Type B pancreatic cell (in vitro differentiated cells): ENCODE results near the gene SMAD5. TPM values are rescaled to one million over a fixed set of nuclear protein-coding genes. Genes with fewer than 3 reads are reported as not detected.

Source experiments
- DNase-seq: peaks from one replicate; pipeline ENCODE4 v3.0.0; 2021; ENCODE audit warnings: mixed read lengths; ENCODE audit not compliant: unreplicated experiment; ENCODE audit errors: extremely low spot score
- H3K27ac Mint-ChIP-seq: 2 replicates; pipeline ENCODE4 v1.8.0; 2021; ENCODE audit warnings: mild to moderate bottlenecking, mixed read lengths
- H3K27me3 Mint-ChIP-seq: 2 replicates; pipeline ENCODE4 v1.8.0; 2021; ENCODE audit warnings: mixed read lengths
- H3K36me3 Mint-ChIP-seq: 2 replicates; pipeline ENCODE4 v1.8.0; 2021; ENCODE audit warnings: mixed read lengths
- H3K4me1 Mint-ChIP-seq: one replicate; pipeline ENCODE4 v1.8.0; 2021; ENCODE audit warnings: mixed read lengths; ENCODE audit not compliant: unreplicated experiment
- H3K4me3 Mint-ChIP-seq: 2 replicates; pipeline ENCODE4 v1.8.0; 2021; ENCODE audit warnings: mild to moderate bottlenecking, mixed read lengths
- H3K9me3 Mint-ChIP-seq: 2 replicates; pipeline ENCODE4 v1.8.0; 2021; ENCODE audit warnings: mixed read lengths
- total RNA-seq: library from RNA; stranded (reverse); gene quantifications from 2 replicates; pipeline ENCODE4 v1.2.1, GENCODE V29; 2021; ENCODE audit warnings: low replicate concordance
- TF ChIP-seq, protein P1 (sequence below): fragments of 200-600 bp; sonication (generic); conservative IDR thresholded peaks from 2 replicates; pipeline ENCODE4 v1.5.0; 2021; ENCODE audit warnings: antibody characterized with exemption, mild to moderate bottlenecking

Gene SMAD5
- total RNA-seq, 1 donor from 2014 or later = 80.0 TPM

DNA sequence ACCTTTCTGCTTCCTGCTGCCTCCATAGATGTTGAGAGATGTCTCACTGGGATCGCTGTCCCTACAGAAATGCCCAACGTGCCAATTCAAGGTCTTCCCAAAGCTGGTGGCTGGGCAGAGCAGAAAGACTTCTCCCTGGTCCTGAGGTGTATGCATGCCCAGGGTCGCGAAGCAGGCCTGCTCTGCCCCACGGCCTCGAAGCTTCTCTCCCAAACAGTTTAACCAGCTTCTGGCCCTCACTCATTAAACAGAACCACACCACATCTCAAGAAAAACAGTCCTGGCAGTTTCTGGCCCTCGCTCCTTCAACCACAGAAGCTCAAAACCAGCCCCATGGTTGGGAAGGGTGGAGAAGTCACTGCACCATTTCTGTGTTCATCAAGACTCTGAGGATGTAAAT lies 75.0 kb downstream of the SMAD5 start:
- peaks cover 8% of the 10 kb centered on the region for H3K4me1 Mint-ChIP-seq
- no peaks in the 10 kb centered on the region for H3K36me3 Mint-ChIP-seq
- peaks cover 37% of the 10 kb centered on the region for H3K27me3 Mint-ChIP-seq
- TF ChIP-seq, protein P1, sequence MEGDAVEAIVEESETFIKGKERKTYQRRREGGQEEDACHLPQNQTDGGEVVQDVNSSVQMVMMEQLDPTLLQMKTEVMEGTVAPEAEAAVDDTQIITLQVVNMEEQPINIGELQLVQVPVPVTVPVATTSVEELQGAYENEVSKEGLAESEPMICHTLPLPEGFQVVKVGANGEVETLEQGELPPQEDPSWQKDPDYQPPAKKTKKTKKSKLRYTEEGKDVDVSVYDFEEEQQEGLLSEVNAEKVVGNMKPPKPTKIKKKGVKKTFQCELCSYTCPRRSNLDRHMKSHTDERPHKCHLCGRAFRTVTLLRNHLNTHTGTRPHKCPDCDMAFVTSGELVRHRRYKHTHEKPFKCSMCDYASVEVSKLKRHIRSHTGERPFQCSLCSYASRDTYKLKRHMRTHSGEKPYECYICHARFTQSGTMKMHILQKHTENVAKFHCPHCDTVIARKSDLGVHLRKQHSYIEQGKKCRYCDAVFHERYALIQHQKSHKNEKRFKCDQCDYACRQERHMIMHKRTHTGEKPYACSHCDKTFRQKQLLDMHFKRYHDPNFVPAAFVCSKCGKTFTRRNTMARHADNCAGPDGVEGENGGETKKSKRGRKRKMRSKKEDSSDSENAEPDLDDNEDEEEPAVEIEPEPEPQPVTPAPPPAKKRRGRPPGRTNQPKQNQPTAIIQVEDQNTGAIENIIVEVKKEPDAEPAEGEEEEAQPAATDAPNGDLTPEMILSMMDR = no peak
- H3K4me3 Mint-ChIP-seq = no peak overlapping the region
- H3K9me3 Mint-ChIP-seq = no peaks in the 10 kb centered on the region
- DNase-seq = no peak
- H3K27ac Mint-ChIP-seq = no peak overlapping the region

DNA sequence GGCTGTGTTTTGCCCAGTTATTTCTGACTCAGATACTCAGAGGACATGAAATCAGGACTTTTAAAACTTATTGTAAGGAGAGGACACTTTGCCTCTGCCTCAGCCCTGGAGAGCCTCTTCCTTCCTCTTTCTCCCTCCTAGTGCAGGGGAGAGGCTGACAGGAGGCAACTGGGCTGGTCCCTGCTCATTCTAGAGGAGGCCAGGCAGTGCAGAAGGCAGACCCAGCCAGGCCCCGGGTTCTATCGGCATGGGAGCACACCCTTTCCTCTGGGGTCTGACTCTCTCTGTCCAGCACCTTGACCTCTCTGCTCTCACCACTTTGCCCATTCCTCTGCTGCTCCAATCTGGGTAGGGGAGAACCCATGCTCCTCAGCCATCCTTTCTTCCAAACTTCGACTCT lies 76.3 kb downstream of the SMAD5 start:
- no peaks in the 10 kb centered on the region for H3K36me3 Mint-ChIP-seq
- DNase-seq = no peak
- TF ChIP-seq, protein P1 = no peak
- H3K27me3 Mint-ChIP-seq = peaks cover 40% of the 10 kb centered on the region
- no peaks in the 10 kb centered on the region for H3K9me3 Mint-ChIP-seq
- no peak overlapping the region for H3K27ac Mint-ChIP-seq
- H3K4me1 Mint-ChIP-seq = peaks cover 4% of the 10 kb centered on the region
- H3K4me3 Mint-ChIP-seq = no peak overlapping the region

DNA sequence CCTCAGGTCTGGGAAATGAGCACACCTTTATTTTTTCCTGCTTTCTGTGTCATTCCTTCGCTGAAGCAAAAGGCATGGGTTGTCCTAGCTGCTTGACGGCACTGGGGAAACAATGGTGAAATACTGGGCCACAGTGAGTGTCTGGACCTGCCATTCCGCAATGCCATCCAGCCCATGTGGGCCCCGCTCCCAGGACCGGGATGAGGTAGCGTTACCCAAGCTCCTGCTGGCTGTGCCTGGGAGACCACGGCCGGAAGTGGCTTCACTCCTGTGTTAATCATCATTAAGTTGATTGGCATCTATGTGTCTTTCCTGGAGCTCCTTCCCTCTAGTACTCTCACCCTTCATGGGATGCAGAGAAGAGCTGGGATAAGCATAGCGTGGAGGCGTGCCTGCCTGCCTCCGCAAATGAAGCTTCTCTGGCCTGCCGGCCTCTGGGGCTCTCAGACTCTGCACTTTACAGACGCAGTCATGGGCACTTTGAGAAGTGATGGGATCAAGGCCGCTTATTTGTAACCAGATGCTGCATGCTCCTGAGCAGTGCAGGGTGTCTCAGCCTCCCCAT lies 76.8 kb downstream of the SMAD5 start:
- Mint-ChIP-seq H3K9me3 (no peaks in the 10 kb centered on the region), H3K27me3 (peaks cover 44% of the 10 kb centered on the region), H3K36me3 (no peaks in the 10 kb centered on the region), H3K4me3 (no peak overlapping the region), H3K4me1 (peaks cover 4% of the 10 kb centered on the region), H3K27ac (no peak overlapping the region)
- DNase-seq = no peak
- TF ChIP-seq, protein P1 = no peak

DNA sequence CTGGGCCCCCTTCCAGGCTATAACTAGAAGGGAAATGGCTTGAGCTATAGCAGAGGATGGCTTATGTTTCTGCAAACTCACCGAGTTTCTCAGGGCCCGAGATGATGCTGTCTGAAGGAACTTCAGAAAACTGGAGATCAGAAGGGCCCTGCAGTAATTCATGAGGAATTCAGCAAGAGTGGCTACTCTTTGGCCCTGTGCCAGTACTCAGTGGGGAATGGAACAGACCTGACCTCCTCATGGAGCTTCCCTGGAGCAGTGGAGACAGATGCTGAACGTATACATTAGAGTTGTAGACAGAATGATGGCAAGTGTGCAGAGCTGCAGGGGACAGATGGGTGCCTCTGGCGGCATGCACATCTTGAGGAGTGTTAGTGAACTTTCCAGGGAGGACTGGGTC lies 77.6 kb downstream of the SMAD5 start:
- H3K27ac Mint-ChIP-seq = no peak overlapping the region
- H3K4me3 Mint-ChIP-seq = no peak overlapping the region
- peaks cover 4% of the 10 kb centered on the region for H3K4me1 Mint-ChIP-seq
- DNase-seq = no peak
- H3K27me3 Mint-ChIP-seq = peaks cover 45% of the 10 kb centered on the region
- TF ChIP-seq, protein P1 = no peak
- H3K36me3 Mint-ChIP-seq = no peaks in the 10 kb centered on the region
- H3K9me3 Mint-ChIP-seq = no peaks in the 10 kb centered on the region

DNA sequence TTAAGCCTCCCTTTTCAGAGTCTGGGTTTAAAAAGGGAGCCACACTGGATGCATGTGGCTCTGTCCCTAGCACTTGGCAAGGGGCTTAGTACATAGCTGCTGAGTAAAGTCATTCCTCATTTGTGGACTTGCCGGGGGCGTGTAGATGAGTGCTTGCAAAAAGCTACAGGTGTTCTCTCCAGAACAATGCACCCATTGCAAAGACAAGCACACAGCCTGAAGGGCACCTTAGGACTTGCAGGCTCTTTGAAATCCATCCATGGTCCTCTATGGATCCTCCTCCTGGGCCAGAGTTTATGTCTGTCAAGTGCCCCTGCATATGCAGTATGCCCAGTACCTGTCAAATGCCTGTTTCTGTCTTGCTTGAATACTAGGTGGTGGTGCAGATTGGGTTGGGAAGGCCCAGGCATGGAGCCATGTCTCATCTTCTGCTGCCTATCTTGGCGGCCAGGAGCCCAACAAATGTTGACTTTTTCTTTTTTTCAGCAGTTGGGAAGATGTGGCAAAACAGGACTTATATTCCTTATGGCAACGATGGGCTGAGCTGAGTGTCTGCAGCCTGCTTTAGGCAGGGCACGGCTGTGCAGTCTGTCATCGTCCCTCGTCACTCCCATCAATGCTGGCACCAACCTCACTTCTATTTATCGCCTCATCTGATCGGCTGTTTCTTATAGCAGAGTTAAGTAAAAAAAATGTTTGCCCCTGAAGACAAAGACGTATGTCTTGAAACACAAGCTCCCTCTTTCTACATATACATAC lies 78.8 kb downstream of the SMAD5 start:
- no peak for DNase-seq
- Mint-ChIP-seq H3K27me3 (peaks cover 39% of the 10 kb centered on the region), H3K9me3 (no peaks in the 10 kb centered on the region), H3K4me3 (no peak overlapping the region), H3K27ac (no peak overlapping the region), H3K36me3 (no peaks in the 10 kb centered on the region), H3K4me1 (peaks cover 4% of the 10 kb centered on the region)
- TF ChIP-seq, protein P1 = no peak
